ENCODE measurements around the gene KRTAP5-8. TPM values are rescaled to one million over a fixed set of nuclear protein-coding genes. Genes with fewer than 3 reads are reported as not detected.

Gene KRTAP5-8
- total RNA-seq, 1 experiment from 2014 or later, result not detected

DNA sequence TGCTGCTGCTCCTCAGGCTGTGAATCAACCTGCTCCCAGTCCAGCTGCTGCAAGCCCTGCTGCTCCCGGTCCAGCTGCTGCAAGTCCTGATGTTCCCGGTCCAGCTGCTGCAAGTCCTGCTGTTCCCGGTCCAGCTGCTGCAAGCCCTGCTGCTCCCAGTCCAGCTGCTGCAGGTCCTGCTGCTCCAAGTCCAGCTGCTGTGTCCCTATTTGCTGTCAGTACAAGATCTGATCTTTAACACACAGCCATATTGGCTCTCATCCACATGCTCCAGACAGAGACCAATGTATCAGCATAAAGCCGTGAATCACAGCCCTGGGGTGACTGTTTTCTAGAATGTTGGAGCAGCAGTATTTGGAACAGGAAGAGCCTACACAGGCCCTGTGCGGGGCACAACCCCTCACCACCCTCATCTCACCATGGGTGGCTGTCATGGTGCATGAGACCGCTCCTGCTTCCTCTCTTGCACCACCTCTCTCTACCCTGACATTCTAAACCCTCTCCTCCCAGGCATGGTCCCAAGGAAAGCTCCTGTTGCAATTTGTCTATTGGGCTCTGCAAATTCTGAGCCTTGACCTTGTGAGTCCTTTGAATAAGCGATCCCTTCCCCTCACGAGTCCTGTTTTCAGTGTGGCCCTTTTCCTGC is 31.0 kb downstream of the KRTAP5-8 start:
- Histone ChIP-seq H2AFZ (ENCODE audit: low read depth, low read length, poor library complexity, severe bottlenecking) (no peak overlapping the region), H3K27ac (ENCODE audit: low read depth, low read length) (no peak overlapping the region), H3K4me2 (ENCODE audit: low read length) (no peak overlapping the region), H3K27me3 (ENCODE audit: insufficient read depth, low read length) (peaks cover 15% of the 10 kb centered on the region; the same call in 1 of the 2 replicates), H3K36me3 (ENCODE audit: control insufficient read depth in 1 of 2, insufficient read depth in 2 of 2, low read length in 2 of 2) (no peaks in the 10 kb centered on the region), H3K4me3 (replicated peaks in 1 of 2; ENCODE audit: low read depth in 1 of 2, low read length in 2 of 2) (no peak overlapping the region), H3K9ac (ENCODE audit: low read length) (no peak overlapping the region), H4K20me1 (ENCODE audit: insufficient read depth) (no peaks in the 10 kb centered on the region), H3K79me2 (ENCODE audit: insufficient read depth, low read length) (no peaks in the 10 kb centered on the region), H3K4me1 (ENCODE audit: control insufficient read depth in 1 of 2, insufficient read depth in 2 of 2, low read length in 2 of 2) (no peaks in the 10 kb centered on the region), H3K9me2 (ENCODE audit: insufficient read depth) (no peaks in the 10 kb centered on the region), H3K9me3 (ENCODE audit: control insufficient read depth in 1 of 2, insufficient read depth in 1 of 2, low read depth in 1 of 2, low read length in 2 of 2) (no peaks in the 10 kb centered on the region)
- DNase-seq (ENCODE audit: low read depth, low spot score), result no peak
- ChIA-PET POLR2A (no interaction called here), CTCF (no interaction called here), RAD21 (ENCODE audit: low non-redundant PET in 1 of 2, low total read pairs in 2 of 2, uncharacterized antibody in 2 of 2, unreplicated experiment in 2 of 2) (no interaction called here)
- TF ChIP-seq ZFX (IDR thresholded peaks at IDR 0.05) (no peak), SIN3A (IDR thresholded peaks at IDR 0.05; ENCODE audit: low read depth) (no peak), ELF1 (IDR thresholded peaks at IDR 0.05; ENCODE audit: borderline replicate concordance, low read depth) (no peak), FOSL1 (IDR thresholded peaks at IDR 0.05; ENCODE audit: low read depth) (no peak), EZH2phosphoT487 (IDR thresholded peaks at IDR 0.05; ENCODE audit: borderline replicate concordance) (no peak), TCF7L2 (IDR thresholded peaks at IDR 0.05; ENCODE audit: borderline replicate concordance, extremely low read depth, insufficient read depth, insufficient read length) (no peak), YY1 (IDR thresholded peaks at IDR 0.05; ENCODE audit: extremely low read depth, insufficient replicate concordance, low read depth, low read length) (no peak), POLR2AphosphoS5 (IDR thresholded peaks at IDR 0.05; ENCODE audit: low read depth, low read length) (no peak), RAD21 (IDR thresholded peaks at IDR 0.05; ENCODE audit: low read depth) (no peak), JUND (IDR thresholded peaks at IDR 0.05) (no peak), SRF (IDR thresholded peaks at IDR 0.05; ENCODE audit: low read depth) (no peak), EGR1 (IDR thresholded peaks at IDR 0.05; ENCODE audit: low read depth) (no peak), POLR2A (IDR thresholded peaks at IDR 0.05; ENCODE audit: borderline replicate concordance, extremely low read depth, insufficient read depth, insufficient read length) (no peak), SP1 (IDR thresholded peaks at IDR 0.05; ENCODE audit: low read depth) (no peak), EZH2 (IDR thresholded peaks at IDR 0.05) (no peak)
- TF ChIP-seq, protein P1, sequence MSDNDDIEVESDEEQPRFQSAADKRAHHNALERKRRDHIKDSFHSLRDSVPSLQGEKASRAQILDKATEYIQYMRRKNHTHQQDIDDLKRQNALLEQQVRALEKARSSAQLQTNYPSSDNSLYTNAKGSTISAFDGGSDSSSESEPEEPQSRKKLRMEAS (IDR thresholded peaks at IDR 0.05), result no peak
- TF ChIP-seq, protein P2, sequence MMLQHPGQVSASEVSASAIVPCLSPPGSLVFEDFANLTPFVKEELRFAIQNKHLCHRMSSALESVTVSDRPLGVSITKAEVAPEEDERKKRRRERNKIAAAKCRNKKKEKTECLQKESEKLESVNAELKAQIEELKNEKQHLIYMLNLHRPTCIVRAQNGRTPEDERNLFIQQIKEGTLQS (IDR thresholded peaks at IDR 0.05), result no peak
- TF ChIP-seq, protein P3, sequence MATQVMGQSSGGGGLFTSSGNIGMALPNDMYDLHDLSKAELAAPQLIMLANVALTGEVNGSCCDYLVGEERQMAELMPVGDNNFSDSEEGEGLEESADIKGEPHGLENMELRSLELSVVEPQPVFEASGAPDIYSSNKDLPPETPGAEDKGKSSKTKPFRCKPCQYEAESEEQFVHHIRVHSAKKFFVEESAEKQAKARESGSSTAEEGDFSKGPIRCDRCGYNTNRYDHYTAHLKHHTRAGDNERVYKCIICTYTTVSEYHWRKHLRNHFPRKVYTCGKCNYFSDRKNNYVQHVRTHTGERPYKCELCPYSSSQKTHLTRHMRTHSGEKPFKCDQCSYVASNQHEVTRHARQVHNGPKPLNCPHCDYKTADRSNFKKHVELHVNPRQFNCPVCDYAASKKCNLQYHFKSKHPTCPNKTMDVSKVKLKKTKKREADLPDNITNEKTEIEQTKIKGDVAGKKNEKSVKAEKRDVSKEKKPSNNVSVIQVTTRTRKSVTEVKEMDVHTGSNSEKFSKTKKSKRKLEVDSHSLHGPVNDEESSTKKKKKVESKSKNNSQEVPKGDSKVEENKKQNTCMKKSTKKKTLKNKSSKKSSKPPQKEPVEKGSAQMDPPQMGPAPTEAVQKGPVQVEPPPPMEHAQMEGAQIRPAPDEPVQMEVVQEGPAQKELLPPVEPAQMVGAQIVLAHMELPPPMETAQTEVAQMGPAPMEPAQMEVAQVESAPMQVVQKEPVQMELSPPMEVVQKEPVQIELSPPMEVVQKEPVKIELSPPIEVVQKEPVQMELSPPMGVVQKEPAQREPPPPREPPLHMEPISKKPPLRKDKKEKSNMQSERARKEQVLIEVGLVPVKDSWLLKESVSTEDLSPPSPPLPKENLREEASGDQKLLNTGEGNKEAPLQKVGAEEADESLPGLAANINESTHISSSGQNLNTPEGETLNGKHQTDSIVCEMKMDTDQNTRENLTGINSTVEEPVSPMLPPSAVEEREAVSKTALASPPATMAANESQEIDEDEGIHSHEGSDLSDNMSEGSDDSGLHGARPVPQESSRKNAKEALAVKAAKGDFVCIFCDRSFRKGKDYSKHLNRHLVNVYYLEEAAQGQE (IDR thresholded peaks at IDR 0.05; ENCODE audit: low read depth), result no peak
- TF ChIP-seq, protein P4, sequence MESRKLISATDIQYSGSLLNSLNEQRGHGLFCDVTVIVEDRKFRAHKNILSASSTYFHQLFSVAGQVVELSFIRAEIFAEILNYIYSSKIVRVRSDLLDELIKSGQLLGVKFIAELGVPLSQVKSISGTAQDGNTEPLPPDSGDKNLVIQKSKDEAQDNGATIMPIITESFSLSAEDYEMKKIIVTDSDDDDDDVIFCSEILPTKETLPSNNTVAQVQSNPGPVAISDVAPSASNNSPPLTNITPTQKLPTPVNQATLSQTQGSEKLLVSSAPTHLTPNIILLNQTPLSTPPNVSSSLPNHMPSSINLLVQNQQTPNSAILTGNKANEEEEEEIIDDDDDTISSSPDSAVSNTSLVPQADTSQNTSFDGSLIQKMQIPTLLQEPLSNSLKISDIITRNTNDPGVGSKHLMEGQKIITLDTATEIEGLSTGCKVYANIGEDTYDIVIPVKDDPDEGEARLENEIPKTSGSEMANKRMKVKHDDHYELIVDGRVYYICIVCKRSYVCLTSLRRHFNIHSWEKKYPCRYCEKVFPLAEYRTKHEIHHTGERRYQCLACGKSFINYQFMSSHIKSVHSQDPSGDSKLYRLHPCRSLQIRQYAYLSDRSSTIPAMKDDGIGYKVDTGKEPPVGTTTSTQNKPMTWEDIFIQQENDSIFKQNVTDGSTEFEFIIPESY (IDR thresholded peaks at IDR 0.05; ENCODE audit: extremely low read depth, insufficient replicate concordance, low read length), result no peak
- TF ChIP-seq, protein P5, sequence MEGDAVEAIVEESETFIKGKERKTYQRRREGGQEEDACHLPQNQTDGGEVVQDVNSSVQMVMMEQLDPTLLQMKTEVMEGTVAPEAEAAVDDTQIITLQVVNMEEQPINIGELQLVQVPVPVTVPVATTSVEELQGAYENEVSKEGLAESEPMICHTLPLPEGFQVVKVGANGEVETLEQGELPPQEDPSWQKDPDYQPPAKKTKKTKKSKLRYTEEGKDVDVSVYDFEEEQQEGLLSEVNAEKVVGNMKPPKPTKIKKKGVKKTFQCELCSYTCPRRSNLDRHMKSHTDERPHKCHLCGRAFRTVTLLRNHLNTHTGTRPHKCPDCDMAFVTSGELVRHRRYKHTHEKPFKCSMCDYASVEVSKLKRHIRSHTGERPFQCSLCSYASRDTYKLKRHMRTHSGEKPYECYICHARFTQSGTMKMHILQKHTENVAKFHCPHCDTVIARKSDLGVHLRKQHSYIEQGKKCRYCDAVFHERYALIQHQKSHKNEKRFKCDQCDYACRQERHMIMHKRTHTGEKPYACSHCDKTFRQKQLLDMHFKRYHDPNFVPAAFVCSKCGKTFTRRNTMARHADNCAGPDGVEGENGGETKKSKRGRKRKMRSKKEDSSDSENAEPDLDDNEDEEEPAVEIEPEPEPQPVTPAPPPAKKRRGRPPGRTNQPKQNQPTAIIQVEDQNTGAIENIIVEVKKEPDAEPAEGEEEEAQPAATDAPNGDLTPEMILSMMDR (IDR thresholded peaks at IDR 0.05 in 2 of 3, conservative IDR thresholded peaks at IDR 0.05 in 1 of 3; ENCODE audit: borderline replicate concordance in 1 of 3, insufficient read depth in 1 of 3, low read depth in 2 of 3, low read length in 2 of 3), result no peak
- no peak for ATAC-seq
- intact Hi-C loops (cut with micrococcal nuclease), result no loop called here
- no TSS peak for BruUV-seq (replicated peaks)

Measured in HCT116 (cell line).